ENCODE measurements around the gene PLXNA1. TPM values are rescaled to one million over a fixed set of nuclear protein-coding genes. Genes with fewer than 3 reads are reported as not detected.

The PLXNA1 gene
- 58.7 TPM for polyA plus RNA-seq (2013, experiment 1 of 2; ENCODE audit: insufficient read length)
- 47.2 TPM for polyA plus RNA-seq (2013, experiment 2 of 2; ENCODE audit: insufficient read length)

DNA sequence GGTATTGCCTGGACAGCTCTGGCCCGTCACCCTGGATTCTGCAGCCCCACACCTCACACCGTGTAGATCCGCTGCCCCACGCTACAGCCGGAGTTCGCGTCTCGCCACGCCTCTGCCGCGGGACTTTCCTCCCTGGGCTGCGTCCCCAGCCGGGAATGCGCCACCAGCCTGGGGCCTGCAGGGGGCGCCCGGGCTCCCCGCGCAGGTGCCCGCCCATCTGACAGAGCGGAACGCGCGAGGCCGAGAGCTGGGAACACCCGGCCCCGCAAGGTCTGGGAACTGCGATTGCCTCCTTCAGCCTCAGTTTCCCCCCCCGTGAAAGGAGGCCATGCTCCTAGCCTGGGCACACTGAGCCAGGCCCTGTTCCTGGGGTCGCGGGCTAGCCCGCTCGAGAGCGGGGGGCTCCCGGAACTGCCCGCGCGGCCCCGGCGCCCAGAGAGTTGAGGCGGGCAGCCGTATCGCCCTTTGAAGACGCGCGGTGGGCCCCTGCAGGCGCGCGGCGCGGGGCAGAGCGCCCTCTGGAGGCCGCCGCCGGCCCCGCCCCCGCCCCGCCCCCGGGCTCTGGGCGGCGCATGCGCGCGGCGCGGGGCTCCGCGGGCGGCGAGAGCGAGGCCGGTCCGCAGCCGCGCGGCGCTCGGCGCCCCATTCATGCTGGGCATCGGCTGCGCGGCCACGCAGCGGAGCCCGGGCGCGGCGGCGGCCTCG is at the start of gene PLXNA1:
Gene PLXNA1 (plus strand): TSS at position 645 of the 705 bp plus-strand sequence. CDS start 5,479 bp downstream, outside the sequence.
- peak; percentile 80 for DNase-seq

- DNase-seq = peak; percentile 76
Measured at GRCh38 chr3:126934031-126934531, 48.8 kb upstream of the PLXNA1 start.

GRCh38 chr3:126934991-126935390 is 47.9 kb upstream of the PLXNA1 start:
- no peak for DNase-seq

DNA sequence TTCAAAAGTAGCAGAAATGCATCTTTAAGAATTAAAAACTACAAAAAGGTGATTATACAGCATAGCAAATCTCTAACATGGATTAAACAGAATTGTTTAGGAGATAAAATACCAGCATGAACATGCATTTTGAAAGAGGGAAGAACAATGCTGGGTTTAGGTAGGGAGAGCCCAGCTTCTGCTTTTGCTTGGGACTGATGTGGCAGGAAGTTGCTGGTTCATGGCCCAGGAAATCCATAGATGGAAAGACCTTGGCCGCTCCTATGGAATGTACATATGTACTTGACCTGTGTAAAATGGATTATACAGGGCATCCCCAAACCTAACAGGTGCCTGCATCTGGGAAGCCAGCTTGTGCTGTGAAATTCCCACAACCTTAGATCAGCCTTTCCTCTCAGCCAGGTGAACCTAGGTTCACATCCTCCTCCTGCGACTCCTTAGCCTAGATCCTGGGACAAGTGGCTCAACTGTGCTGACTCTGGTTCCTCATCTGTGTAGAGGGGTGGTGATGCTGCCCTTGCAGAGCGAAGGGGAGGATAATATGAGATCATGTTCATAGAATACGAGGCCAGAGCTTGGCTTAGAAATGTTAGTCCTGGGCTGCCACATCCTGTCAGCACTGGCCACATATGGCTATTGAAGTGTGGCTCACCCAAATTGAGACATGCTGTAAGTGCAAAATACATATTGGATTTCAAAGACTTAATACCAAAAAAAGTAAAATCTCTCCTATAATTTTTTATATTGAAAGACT is 47.0 kb upstream of the PLXNA1 start:
- DNase-seq = no peak

- DNase-seq = no peak
Measured at GRCh38 chr3:126936853-126937425, 46.0 kb upstream of the PLXNA1 start.

GRCh38 chr3:126937533-126937932 is 45.4 kb upstream of the PLXNA1 start:
- DNase-seq = no peak

GRCh38 chr3:126937973-126938372 is 44.9 kb upstream of the PLXNA1 start:
- DNase-seq = no peak

- DNase-seq = no peak
Measured at GRCh38 chr3:126938520-126939337, 44.2 kb upstream of the PLXNA1 start.

DNA sequence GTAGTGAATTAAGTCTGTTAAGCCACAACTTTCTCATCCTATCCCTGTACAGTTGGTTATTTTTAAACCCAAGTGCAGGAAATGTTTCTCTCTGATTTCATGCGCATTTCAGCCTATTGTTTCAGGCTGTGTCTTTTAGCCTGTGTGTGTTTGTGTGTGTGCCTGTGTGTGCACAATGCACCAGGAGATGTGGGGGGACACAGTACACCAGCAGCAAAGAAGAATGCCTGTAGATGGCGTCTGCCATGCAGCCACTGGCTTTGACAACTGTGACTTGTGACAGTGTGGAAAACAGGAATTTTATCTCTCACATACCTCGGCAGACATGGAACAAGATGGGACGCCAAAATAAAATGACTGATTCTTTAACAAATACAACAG is 43.6 kb upstream of the PLXNA1 start:
- no peak for DNase-seq

DNA sequence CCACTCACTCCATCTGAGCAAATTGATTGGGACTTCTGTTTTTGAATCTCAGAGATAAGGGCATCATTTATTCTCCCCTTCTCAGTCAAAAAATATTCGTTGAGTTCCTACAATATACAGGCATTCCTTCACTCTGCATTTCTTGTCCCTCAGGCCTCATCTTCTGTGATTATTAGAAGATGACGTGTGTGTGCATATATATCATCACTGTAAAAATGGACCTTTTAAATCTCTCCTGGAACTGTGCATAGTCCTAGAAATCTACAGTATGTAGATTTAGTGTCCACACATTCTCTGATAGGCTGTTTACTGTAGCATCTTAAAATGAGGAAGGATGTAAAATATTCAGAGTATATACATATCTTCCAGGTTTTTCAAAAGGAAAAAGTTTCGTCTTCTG is 43.2 kb upstream of the PLXNA1 start:
- DNase-seq = no peak

DNA sequence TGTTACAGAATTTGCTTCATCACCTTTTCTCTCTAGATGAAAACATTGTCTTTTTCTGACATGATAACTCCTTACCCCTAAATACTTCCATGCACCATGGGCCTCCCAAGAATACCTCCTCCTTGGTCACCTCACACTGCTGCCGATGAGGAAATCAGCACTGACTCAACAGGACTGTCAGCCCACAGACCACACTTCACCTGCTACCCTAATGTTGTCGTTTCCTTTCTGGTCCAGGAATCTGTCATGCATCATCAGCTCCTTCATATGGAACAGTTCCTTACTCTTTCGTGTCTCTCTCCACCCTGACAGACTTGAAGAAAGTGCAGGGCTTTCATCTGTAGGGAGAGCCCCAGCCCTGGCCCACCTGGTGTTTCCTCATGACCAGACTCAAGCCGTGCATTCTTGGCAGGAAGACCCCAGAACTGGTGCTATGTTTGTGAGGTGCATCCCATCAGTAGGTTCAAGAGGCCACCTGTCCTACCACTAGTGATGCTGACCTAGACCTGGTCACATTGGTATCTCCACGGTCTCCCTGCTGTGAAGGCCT is 41.1 kb upstream of the PLXNA1 start:
- DNase-seq = no peak

GRCh38 chr3:126944089-126944965 is 38.6 kb upstream of the PLXNA1 start:
- DNase-seq = no peak

GRCh38 chr3:126945171-126945721 is 37.7 kb upstream of the PLXNA1 start:
- no peak for DNase-seq

- no peak for DNase-seq
Measured at GRCh38 chr3:126945891-126946290, 37.0 kb upstream of the PLXNA1 start.

GRCh38 chr3:126946405-126946804 is 36.5 kb upstream of the PLXNA1 start:
- DNase-seq = no peak

GRCh38 chr3:126947429-126947828 is 35.5 kb upstream of the PLXNA1 start:
- no peak for DNase-seq

GRCh38 chr3:126948980-126949535 is 33.9 kb upstream of the PLXNA1 start:
- no peak for DNase-seq

GRCh38 chr3:126951561-126951960 is 31.4 kb upstream of the PLXNA1 start:
- no peak for DNase-seq

DNA sequence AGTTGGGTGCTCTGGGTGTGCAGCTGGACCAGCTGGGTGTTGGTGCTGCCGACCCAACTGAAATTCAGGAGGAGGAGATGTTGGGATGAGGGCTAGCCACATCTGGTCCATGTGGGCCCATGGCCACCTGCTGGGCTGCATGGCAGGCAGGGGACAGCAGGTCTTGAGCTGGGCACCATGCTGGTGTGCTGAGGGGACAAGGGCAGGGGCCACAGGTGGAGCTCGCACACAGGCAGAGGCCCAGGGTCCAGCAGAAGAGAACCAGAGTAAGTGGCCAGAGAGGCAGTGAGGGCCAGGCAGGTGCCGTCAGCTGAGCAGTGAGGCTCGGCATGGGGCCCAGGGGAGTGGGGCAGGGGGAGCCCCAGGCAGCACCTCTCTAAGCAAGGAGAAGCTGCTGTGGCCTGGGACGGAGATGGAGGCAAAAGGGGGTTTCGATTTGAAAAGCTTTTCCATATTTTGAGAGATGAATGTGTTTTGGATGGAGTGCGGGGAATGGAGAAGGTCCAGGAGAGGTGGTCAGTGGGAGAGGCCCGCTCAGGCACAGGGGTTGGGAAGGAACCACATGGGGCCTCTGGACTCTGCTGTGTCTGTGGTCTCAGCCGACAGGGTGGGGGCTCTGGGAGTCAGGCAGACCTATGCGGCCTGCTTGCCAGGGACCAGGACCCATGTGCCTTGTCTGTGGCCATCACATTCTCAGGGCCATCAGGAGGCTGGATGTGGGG is 30.5 kb upstream of the PLXNA1 start:
- DNase-seq = no peak

All from fibroblast of skin of back (primary cell).